ENCODE results near the gene SYNE4. TPM values are rescaled to one million over a fixed set of nuclear protein-coding genes. Genes with fewer than 3 reads are reported as not detected.
"Not testable (repeated sequence)": the region's sequence is repeated elsewhere in the genome, so short reads cannot be mapped to it uniquely, and the experiment has no call there.

The SYNE4 gene
- total RNA-seq, 1 experiment from 2014 or later = 1.1 TPM

GRCh38 chr19:35986111-35986510, 22.5 kb downstream of the SYNE4 start:
- CTCF ChIA-PET = no interaction called here
- no peak overlapping the region for H3K4me3 ChIP-seq (ENCODE audit: low read depth in 2 of 2, low read length in 2 of 2)
- TF ChIP-seq TCF7L2 (IDR thresholded peaks at IDR 0.05; ENCODE audit: low read depth, low read length) (no peak), SIN3A (IDR thresholded peaks at IDR 0.05; ENCODE audit: borderline replicate concordance, insufficient read depth, low read depth, low read length) (no peak), POLR2AphosphoS5 (IDR thresholded peaks at IDR 0.05; ENCODE audit: low read depth, low read length) (no peak), REST (IDR thresholded peaks at IDR 0.05; ENCODE audit: insufficient read depth in 1 of 2, low read depth in 2 of 2, low read length in 1 of 2) (no peak), CTCF (IDR thresholded peaks at IDR 0.05) (no peak)
- no peaks in the 10 kb centered on the region for H3K36me3 ChIP-seq (ENCODE audit: control insufficient read depth, insufficient read depth, low read length)
- ATAC-seq (no peak), DNase-seq (ENCODE audit: low read depth, low spot score) (no peak)
- no peaks in the 10 kb centered on the region for H3K4me1 ChIP-seq (ENCODE audit: control insufficient read depth, insufficient read depth, low read length)
- peaks cover 4% of the 10 kb centered on the region; the same call in 1 of the 2 replicates for H3K27me3 ChIP-seq (ENCODE audit: control insufficient read depth, insufficient read depth, low read length)
- no peak overlapping the region for H3K27ac ChIP-seq (ENCODE audit: low read length)
- H3K9me3 ChIP-seq (ENCODE audit: control insufficient read depth, insufficient read depth, low read depth, low read length) = no peaks in the 10 kb centered on the region
- in situ Hi-C loops (cut with HindIII; ENCODE audit: low pct_unique_long_range_greater_than_20kb, low sequenced_read_pairs) = no loop called here
- BruUV-seq (replicated peaks) = no TSS peak
- POLR2A ChIA-PET = no interaction called here
- intact Hi-C loops (cut with micrococcal nuclease; ENCODE audit: unreplicated experiment) = no loop called here

GRCh38 chr19:35983177-35983576, 25.4 kb downstream of the SYNE4 start:
- no peaks in the 10 kb centered on the region for H3K9me3 ChIP-seq (ENCODE audit: control insufficient read depth, insufficient read depth, low read depth, low read length)
- intact Hi-C loops (cut with micrococcal nuclease; ENCODE audit: unreplicated experiment) = no loop called here
- H3K4me1 ChIP-seq (ENCODE audit: control insufficient read depth, insufficient read depth, low read length) = no peaks in the 10 kb centered on the region
- no TSS peak for BruUV-seq (replicated peaks)
- ChIA-PET POLR2A (no interaction called here), CTCF (interaction anchor here (1.3 kb wide), 1 partner anchor 12 kb away, joined by 3 read pairs; no protein-coding TSS in a partner anchor)
- H3K27ac ChIP-seq (ENCODE audit: low read length) = no peak overlapping the region
- in situ Hi-C loops (cut with HindIII; ENCODE audit: low pct_unique_long_range_greater_than_20kb, low sequenced_read_pairs) = no loop called here
- no peaks in the 10 kb centered on the region for H3K36me3 ChIP-seq (ENCODE audit: control insufficient read depth, insufficient read depth, low read length)
- TF ChIP-seq POLR2AphosphoS5 (IDR thresholded peaks at IDR 0.05; ENCODE audit: low read depth, low read length) (no peak), REST (IDR thresholded peaks at IDR 0.05; ENCODE audit: insufficient read depth in 1 of 2, low read depth in 2 of 2, low read length in 1 of 2) (no peak), CTCF (IDR thresholded peaks at IDR 0.05) (no peak), TCF7L2 (IDR thresholded peaks at IDR 0.05; ENCODE audit: low read depth, low read length) (no peak), SIN3A (IDR thresholded peaks at IDR 0.05; ENCODE audit: borderline replicate concordance, insufficient read depth, low read depth, low read length) (no peak)
- H3K27me3 ChIP-seq (ENCODE audit: control insufficient read depth, insufficient read depth, low read length) = peaks cover 7% of the 10 kb centered on the region; the same call in 1 of the 2 replicates
- no peak for ATAC-seq
- DNase-seq (ENCODE audit: low read depth, low spot score) = no peak
- no peak overlapping the region for H3K4me3 ChIP-seq (ENCODE audit: low read depth in 2 of 2, low read length in 2 of 2)

- H3K4me3 ChIP-seq (ENCODE audit: low read depth in 2 of 2, low read length in 2 of 2); ATAC-seq; DNase-seq (ENCODE audit: low read depth, low spot score); intact Hi-C loops (cut with micrococcal nuclease; ENCODE audit: unreplicated experiment); BruUV-seq (replicated peaks); H3K9me3 ChIP-seq (ENCODE audit: control insufficient read depth, insufficient read depth, low read depth, low read length); POLR2A ChIA-PET; in situ Hi-C loops (cut with HindIII; ENCODE audit: low pct_unique_long_range_greater_than_20kb, low sequenced_read_pairs); H3K27ac ChIP-seq (ENCODE audit: low read length); H3K36me3 ChIP-seq (ENCODE audit: control insufficient read depth, insufficient read depth, low read length); CTCF ChIA-PET; H3K4me1 ChIP-seq (ENCODE audit: control insufficient read depth, insufficient read depth, low read length); H3K27me3 ChIP-seq (ENCODE audit: control insufficient read depth, insufficient read depth, low read length): not testable (repeated sequence)
Observed at GRCh38 chr19:35980997-35981396, 27.6 kb downstream of the SYNE4 start.

Measured in Panc1 (cell line).